NK-92 treated with Interleukin-12 subunit alpha and Interleukin-12 subunit beta, amount 100 ng/mL, for 24 hours (cell line): ENCODE measurements around the gene RPS6KL1.
"Not testable (repeated sequence)": the region's sequence is repeated elsewhere in the genome, so short reads cannot be mapped to it uniquely, and the experiment has no call there.

Experiments used
- DNase-seq: peaks from one replicate; lab custom pipeline; 2025; lab: John Stamatoyannopoulos, UW

RPS6KL1 gene

DNA sequence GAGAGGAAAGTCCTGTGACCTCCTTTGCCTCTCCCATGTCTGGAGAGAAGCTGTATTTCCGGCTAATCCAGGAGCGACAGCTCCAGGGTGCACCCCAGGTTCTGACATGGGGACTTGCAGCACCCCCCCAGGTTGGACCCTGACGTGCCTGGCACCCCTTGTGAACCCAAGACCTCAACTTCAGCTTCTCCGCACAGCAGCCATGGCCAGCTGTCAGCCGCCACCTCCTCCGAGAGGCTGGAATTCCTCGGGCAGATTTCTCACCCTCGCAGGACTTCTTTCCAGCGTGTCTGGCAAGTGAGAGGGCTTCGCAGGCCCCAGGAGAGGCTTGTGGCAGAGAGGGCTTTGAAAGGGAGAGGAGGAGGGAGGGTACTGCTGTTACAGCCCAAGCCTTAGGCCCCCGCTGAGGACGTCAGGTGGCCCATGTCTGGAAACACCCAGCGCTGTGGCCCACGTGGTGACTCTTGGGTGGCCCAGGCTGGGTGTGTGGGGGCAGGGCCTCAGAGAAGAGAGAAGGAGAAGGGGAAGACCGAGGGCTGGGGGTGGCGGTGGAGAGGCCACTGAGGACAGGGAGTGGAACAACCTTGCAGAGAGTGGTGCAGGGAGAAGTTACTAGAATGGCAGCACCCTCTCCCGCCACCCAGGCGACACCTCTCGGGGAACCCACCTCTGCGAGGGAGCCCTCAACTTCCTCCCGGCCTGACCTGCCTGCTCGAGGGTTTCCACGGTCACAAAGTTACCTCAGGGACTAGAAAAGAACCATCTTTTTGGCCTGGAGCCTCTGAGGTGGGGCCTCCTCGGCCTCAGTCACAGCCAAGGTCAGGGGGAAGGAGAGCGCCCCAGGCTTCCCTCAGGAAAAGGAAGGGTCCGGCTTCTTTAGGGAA, 11.7 kb upstream of the RPS6KL1 start:
- no peak for DNase-seq

DNA sequence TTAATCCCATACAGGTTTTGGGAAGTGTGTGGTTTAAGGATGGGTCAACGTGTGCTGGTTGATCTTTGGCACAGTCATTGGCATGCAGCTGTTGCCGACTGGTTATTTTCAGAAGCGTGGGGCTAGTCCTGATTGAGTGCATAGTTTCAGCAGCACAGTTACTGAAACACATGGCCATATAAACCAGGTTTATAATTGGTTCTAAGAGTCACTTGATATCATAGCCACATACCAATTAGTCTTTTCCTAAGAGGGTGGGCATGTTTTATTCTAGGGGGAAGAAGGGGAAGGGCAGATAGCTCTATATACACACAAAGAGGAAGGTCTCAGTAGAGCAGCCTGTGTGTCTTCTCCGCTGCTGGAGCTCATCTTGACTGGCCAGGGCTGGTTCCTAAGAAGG, 11.0 kb upstream of the RPS6KL1 start:
- no peak for DNase-seq

DNA sequence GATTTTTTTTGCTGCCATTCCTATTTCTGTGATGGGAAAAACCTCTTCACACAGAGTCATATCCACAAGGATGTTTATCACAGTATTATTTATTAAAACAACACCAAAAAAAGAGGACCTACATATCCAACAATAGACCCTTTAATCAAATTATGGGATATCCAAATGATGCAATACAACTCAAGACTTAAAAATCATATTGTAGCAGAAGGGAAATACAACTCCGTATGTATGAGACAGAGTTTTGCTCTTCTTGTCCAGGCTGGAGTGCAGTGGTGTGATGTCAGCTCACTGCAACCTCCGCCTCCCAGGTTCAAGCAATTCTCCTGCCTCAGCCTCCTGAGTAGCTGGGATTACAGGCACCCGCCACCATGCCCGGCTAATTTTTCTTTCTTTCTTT, 9.9 kb upstream of the RPS6KL1 start:
- not testable (repeated sequence) for DNase-seq

DNA sequence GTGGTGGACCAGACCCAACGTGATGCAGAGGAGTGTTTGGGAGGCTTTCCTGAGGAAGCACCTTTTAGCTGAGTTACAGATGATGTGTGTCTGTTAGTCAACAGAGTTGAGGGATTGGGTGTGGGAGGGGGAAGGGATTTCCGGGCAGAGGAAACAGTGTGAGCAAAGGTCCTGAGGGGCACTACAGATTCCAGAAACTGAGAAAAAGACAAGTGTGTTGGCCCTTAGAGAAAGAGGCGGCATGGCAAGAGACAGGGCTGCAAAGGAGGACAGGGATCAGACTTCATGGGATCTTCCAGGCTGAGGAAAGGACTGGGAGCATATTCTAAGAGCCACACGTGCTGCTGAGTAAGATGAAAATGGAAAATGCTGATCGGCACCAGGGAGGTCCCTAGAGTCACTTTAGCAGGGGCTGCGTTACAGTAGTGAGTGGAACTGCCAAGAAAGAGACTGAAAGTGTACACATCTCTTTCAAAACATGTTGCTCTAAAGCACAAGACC, 9.4 kb upstream of the RPS6KL1 start:
- DNase-seq, result no peak

DNA sequence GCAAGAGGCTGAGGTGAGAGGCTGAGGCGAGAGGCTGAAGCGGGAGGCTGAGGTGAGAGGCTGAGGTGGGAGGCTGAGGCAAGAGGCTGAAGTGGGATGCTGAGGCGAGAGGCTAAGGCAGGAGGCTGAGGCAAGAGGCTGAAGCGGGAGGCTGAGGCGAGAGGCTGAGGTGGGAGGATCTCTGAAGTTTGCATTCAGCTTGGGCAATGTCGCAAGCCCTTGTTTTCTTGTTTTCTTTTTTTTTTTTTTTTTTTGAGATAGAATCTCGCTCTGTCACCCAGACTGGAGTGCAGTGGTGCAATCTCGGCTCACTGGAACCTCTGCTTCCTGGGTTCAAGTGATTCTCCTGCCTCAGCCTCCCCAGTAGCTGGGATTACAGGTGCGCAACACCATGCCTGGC, 8.7 kb upstream of the RPS6KL1 start:
- DNase-seq, result not testable (repeated sequence)

DNA sequence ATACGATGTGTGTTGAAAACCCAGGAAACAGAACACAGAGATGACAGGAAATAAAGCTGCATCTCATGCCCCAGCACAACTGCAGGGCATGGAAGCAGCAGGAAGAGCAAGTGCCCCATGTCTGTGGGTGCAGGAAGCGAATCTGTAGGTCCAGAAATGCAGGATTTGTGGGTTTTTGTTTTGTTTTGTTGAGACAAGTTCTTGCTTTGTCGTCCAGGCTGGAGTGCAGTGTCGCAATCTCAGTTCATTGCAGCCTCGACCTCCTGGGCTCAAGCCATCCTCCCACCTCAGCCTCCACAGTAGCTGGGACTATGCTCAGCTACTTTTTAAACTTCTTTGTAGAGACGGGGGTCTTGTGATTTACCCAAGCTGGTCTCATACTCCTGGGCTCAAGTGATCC, 6.2 kb upstream of the RPS6KL1 start:
- DNase-seq, result no peak

DNA sequence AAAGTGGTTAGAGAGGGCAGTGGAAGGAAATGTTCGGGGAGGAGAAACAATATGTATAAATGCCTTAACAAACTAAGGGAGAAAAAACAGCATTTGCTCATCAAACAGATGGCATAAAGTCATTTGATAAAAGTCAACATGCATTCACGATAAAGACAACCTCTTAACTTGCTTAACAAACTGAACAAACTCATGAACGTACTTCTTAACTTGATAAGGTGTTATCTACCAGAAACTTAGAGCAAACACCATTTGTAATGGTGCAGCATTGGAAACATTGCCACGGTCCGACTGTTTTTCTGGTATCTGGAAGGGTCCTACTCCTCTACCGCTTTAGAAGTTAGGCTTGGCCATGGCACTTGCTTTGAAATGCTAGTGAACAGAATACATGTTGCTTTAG, 4.2 kb upstream of the RPS6KL1 start:
- DNase-seq, result no peak

DNA sequence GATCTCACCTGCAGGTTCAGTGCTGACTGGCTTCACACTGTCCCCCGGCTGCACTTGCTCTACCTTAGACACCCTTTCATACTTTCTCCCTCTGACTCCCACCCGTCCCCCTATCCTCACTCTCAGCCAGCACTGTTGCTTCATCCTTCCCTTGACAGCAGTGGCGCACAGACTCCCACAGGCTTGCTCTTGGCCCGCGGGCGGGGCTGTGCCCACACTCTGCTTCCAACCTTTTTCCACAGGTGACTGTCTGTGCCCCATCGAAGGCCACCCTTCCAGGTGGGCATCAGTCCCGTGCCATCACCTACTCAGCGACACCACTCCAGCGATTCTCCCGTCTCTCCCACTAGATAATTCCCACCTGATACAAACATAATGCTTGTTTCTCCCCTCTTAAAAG, 1.0 kb upstream of the RPS6KL1 start:
- no peak for DNase-seq

DNA sequence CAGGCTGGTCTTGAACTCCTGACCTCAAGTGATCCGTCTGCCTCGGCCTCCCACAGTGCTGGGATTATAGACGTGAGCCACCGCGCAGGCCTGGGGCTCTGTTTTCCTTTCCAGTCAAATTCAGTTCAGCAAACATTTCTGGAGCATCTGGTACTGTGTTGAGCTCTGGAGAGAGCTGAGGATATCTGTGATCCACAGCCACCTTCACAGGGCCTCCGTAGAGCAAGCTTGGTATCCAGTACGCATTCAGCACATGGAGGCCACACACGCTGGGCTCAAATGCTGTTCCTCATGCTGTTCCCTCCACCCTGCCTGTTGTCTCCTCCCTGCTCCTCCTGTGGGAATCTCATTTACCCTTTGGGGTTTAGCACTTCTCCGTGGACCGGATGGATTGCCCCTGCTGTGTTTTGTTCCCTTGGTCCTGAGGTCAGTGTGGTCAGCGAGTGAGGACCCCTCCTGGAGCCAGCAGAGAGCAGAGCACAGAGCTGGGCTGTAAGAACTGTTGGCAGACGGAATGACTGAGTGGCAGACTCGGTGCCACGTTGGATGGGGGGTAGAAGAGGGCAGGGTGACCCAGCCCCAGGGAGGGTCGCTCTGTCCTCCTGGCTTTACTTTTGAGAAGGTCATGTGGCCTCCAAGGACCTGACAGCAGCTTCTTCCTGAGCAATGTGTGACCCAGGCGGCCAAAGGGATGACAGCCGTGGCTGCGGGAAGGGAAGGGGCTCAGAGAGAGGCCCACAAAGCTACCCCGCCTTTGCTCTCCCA, 891 bp downstream of the RPS6KL1 start:
- DNase-seq, result no peak

DNA sequence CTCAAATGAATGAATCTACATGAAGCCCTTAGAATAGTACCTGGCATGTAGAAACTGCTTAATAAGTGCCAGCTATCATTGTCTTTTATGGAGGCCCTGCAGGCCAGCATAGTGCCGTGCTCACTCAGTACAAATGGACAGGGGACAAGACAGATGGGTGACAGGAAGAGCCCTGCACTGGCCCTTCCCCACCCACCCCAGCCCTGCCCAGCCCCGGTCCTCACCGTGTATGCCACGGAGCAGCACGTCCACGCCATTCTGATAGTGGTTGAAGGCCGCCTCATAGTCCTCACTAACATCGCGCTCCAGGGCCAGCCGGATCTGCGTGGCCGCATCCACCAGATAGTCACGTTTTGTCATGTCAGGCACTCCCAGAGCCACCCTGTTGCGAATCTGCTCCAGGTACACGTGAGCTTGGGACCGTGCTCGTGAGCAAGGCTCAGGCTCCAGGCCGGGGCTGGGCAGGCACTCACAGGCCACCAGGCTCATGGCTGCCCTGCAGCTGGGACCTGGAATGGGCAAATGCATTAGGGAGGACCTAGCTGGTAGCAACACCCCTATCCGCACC, 1.9 kb downstream of the RPS6KL1 start:
- no peak for DNase-seq

DNA sequence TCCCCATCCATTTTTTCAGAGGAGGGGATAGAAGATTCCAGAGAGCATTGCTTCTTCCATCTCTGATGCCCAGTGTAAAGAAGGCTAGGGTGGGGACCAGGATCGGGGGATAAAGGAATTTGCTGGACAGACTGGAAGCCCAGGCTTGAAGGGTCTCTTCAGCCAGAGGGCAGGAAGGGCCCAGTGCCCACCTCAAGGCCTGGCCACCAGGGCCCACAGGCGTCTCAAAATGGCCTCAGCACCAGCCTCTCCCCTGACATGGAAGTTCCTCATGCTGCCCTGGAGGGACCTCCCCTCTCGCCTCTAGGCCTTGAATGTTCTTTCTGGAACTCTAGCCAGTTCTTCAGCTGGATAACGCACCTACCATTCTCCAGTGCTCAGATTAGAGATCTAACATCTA, 2.8 kb downstream of the RPS6KL1 start:
- no peak for DNase-seq

DNA sequence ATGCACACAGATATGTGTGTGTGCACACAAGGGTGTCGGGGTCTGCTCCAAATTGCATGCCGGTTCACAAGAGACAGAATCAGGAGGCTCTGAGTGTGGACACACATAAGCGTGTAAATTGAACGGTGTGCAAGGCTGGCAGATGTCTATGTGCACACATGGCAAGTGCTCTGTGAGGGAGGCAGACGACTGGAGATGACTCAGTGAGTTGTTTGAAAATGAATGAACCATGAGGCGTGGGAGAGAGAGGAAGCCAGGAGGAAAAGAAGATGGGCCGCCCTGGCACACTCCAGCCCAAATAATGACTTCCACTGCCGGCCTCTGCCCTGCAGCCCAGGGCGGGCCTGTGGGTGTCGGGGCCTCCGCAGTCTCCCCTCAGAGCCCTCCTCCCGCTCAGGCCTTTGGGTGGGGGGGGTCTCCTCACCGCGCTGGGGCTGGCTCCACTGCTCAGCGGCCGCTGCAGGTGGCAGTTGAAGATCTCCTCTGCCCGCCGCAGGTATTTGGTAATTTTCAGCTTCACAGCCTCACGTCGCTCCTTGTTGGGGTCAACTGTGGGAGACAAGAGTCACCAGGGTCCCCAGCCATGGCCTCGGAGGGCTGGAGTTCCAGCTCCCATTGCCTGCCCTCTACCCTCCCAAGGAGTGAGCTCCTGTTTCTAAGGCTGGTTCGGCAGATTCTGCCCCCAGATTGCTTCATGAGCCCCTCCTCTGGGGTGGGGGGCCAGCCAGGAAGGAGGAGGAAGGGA, 3.5 kb downstream of the RPS6KL1 start:
- DNase-seq, result no peak

DNA sequence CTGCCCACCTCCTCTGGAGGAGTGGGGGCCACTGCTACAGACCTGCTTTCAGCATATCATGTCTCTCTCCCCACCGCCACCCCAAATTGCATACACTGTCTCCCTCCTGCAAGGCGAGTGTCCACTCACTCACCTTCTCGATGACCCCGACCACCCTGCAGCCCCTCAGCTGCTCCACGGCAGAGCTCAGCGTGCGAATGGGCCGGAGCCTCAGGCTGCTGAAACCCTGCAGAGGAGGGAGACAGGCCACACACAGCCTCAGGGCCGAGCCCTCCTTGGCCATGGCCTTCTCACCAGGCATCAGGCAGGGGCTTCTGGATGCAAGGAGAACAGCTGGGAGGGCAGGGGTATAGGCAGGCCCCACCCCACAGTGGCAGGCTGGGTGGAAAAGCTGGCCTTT, 4.7 kb downstream of the RPS6KL1 start:
- DNase-seq, result no peak

DNA sequence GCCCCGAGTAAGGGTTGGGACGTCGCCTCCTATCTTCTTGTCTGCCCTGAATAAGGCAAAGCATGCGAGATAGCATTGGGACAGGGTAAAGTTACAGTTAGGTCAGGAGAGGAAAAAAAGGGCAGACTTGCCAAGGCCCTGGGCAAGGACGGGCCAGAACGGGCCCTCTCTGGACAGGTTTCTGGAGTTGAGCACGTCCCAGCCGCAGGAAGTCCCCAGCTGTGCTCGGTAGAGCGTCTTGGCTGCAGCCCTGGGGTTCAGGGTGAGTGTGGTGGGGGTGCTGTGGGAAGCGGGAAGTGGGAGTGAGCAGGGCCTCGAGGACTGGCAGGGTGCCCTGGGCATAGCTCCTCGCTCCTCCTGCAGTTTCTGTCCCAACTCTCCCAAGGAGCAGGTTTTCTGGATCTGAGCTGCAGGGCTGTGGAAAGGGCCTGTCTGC, 5.4 kb downstream of the RPS6KL1 start:
- no peak for DNase-seq

DNA sequence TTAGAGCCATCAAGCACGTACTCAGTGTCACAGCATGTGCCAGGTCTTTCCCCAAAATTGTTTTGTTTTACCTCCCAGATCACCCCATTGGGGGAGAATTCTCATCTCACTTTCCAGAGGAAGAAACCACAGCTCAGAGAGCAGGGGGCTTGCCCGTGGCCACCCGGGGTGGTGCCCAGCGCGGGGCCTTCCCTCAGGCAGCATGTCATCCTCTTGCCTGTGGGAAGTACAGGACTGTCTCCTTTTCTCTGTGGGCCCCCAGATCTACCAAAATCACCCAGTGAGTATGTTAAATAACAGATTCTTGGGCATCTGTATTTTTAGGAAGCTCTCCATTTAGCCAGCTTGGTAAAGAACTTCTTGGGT, 5.9 kb downstream of the RPS6KL1 start:
- DNase-seq, result no peak

DNA sequence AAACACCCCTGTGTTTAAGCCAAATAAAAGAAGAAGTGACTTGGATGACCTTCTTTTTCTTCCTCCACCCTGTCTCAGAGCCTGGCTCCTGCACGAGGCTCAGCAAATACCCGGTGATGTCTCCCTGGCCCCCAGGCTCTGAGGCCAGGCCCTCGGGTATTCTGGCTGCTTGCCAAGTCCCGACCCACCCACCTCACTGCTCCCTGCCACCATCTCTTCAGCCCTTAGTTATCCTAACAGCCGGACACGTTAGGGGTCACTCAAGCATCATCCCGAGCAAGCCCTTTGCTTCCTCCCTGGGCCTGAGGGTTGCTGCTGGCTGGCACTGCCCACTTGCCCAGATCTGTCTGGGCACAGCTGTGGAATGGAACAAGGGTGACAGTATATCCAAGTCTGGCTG, 7.2 kb downstream of the RPS6KL1 start:
- DNase-seq, result no peak

DNA sequence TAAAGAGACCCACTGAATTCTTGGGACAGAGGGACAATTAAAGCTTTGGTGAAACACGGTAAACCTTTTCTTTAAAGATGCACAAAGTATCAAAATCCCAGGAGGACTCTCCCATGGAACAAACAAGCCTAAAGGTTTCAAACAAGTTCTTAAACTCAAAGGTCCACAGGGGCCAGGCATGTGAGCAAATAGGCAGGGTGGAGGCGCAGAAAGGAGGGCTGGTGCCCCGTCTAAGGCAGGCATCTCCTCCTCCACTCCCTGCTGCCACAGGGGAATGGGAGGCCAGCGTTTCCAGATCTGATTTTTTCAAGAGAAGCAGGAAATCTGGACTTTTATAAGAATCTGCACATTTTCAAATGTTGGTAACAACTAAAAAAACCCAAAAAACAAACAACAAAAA, 7.6 kb downstream of the RPS6KL1 start:
- DNase-seq, result no peak

DNA sequence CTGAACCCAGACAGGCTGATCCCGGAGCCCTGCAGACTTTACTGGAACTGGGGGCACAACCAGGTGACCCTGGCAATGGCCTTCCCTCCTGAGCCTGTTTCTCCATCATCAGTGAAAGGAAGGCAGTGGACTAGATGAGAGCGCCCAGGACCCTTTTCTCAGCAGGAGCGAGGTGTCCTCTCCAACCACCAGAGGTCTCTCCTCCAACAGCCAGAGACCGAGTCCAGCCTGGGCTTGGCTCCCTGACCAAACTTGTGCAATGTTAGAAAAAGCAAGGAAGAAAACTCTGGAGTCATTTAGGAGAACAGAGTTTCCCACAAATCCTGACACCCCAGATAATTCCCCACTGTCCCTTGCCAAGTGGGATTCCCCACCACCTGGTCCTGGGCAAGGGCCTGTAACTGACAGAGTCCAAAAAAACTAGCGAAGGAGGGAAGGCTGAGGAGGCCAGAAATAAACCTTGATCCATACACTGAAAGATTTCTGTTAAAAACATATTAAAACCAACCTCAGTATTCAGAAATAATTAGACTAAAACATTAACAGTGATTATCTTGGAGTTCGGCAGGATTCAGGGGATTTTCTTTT, 9.0 kb downstream of the RPS6KL1 start:
- DNase-seq, result no peak

DNA sequence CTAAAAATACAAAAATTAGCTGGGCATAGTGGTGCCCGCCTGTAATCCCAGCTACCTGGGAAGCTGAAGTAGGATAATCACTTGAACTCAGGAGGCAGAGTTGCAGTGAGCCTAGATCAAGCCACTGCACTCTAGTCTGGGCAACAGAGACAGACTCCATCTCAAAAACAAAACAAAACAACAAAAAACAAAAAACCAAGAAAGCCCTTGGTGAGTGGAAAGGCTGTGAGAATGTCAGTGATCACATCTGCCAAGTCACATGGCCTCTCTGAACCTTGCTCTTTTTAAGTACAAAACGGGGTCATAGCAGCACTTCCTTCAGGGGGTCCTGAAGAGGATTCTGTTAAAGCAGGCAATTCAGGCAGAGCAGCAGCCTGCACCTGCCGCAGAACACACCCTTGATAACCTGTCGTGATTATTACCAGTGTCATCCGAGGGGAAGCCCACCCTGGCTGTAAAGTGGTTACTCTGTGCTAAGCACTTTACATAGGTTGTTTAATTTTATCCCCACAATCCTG, 9.6 kb downstream of the RPS6KL1 start:
- DNase-seq, result no peak

DNA sequence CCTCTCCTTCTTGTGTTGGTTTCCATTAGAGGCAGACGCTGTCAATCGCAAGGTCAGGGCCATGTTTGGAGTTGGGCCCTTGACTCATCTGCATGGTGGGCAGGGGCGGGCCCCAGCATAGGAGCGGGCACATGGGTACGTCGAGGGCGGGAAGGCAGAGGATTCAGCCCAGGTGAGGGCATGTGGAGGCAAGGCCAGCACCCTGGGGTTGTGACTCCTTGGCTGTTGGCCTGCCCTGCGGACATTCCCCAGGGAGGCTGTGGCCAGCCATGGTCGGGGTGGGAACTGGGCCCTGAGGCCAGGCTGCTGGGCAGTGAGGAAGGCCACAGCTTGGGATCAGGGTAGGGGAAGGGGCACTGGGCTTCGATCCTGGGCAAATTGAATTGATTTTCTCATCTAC, 10.3 kb downstream of the RPS6KL1 start:
- DNase-seq, result no peak

DNA sequence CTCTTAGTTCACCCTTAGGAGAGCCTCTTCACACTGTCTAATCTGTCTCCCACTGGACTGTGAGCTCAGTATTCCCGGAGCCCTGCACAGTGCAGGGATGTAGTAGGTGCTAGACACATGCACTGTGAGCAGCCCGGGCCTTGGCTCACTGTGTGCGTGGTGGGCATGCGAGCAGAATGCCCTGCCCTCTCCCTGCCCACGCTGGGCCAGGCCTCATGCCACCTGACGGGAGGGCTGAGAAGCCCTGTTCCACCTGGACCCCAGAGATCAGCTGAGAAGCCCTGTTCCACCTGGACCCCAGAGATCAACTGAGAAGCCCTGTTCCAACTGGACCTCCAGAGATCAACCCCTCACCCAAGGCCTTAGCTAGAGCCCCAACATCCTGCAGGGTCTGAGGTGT, 10.9 kb downstream of the RPS6KL1 start:
- DNase-seq, result no peak

DNA sequence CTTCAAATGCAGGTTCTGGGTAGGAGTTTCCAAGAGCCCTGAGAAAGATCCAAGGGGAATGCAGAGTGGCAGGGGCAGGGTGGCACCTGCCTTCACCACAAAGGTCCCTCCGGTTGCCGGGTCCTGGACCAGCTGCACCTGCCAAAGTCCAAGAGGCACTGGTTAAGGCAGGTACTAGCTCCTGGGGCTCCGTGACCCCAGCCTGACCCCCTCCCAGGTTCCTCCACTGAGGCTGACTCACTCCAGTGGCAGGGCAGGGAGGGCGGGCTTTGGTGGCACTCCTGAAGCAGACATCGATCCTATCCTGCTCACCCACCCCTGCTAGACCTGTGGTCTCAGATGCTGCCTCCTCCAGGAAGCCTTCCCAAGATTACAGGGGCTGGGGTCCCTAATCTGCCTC, 11.4 kb downstream of the RPS6KL1 start:
- DNase-seq, result no peak
